Measurements from ENCODE around the gene SLX9. TPM values are rescaled to one million over a fixed set of nuclear protein-coding genes. Genes with fewer than 3 reads are reported as not detected.

The SLX9 gene
- total and polyA plus RNA-seq, 2 donors (not counting 3 experiments of a cell fraction or from before 2014, with no cell fraction given): 27.0 to 50.6 TPM

- DNase-seq (ENCODE audit: low read depth, low spot score): no peak
- Histone ChIP-seq H3K36me3 (ENCODE audit: control insufficient read depth in 2 of 2, extremely low read depth in 1 of 2, insufficient read depth in 2 of 2, low read length in 2 of 2) (no peaks in the 10 kb centered on the region), H3K9ac (replicated peaks; ENCODE audit: extremely low read depth, insufficient read depth, low read length) (no peak overlapping the region), H3K4me1 (ENCODE audit: control insufficient read depth, extremely low read depth, insufficient read depth, low read length) (peaks cover 17% of the 10 kb centered on the region), H3K79me2 (ENCODE audit: control insufficient read depth, insufficient read depth, low read length) (no peaks in the 10 kb centered on the region), H3K27me3 (ENCODE audit: control insufficient read depth in 2 of 2, insufficient read depth in 2 of 2, low read length in 2 of 2) (no peaks in the 10 kb centered on the region), H3K4me3 (replicated peaks in 1 of 3; ENCODE audit: insufficient read depth in 1 of 3, low read depth in 1 of 3, low read length in 3 of 3) (no peak overlapping the region), H3K4me2 (ENCODE audit: insufficient read depth, low read length) (no peak overlapping the region), H3K27ac (ENCODE audit: insufficient read depth, low read depth, low read length) (no peak overlapping the region), H4K20me1 (replicated peaks; ENCODE audit: control insufficient read depth, extremely low read depth, insufficient read depth, low read length) (no peaks in the 10 kb centered on the region), H2AFZ (ENCODE audit: low read depth, low read length) (no peak overlapping the region), H3K9me3 (replicated peaks; ENCODE audit: control insufficient read depth, insufficient read depth, low read length) (no peaks in the 10 kb centered on the region), H3K9me1 (replicated peaks; ENCODE audit: control insufficient read depth, extremely low read depth, insufficient read depth, low read length) (no peaks in the 10 kb centered on the region)
- POLR2A ChIA-PET: no interaction called here
- dilution Hi-C loops (cut with MboI; ENCODE audit: extremely low pct_ligation_motif_present, low sequenced_read_pairs) (no loop called here), intact Hi-C loops (cut with micrococcal nuclease) (no loop called here)
- CTCF ChIA-PET: interaction anchor here (1.0 to 1.3 kb wide), 3 partner anchors 10 to 126 kb away, joined by 3 to 5 read pairs (median 4); no protein-coding TSS in a partner anchor
- no peak for TF ChIP-seq MAX (IDR thresholded peaks at IDR 0.05; ENCODE audit: insufficient read depth, insufficient read length)
- TF ChIP-seq EZH2 (IDR thresholded peaks at IDR 0.05; ENCODE audit: borderline replicate concordance, low read depth, low read length, severe bottlenecking): no peak
- no peak for TF ChIP-seq JUN (IDR thresholded peaks at IDR 0.05; ENCODE audit: borderline replicate concordance, insufficient read depth, insufficient read length, low read depth)
- TF ChIP-seq GATA2 (IDR thresholded peaks at IDR 0.05; ENCODE audit: insufficient read depth, insufficient read length, low read depth, low read length): no peak
- no peak for TF ChIP-seq MYC (IDR thresholded peaks at IDR 0.05; ENCODE audit: low read depth, low read length)
- TF ChIP-seq POLR2A (IDR thresholded peaks at IDR 0.05; ENCODE audit: low read depth, low read length): no peak
- TF ChIP-seq POLR2AphosphoS5 (IDR thresholded peaks at IDR 0.05; ENCODE audit: insufficient read depth, low read depth, low read length): no peak
- no peak for TF ChIP-seq FOS (IDR thresholded peaks at IDR 0.05; ENCODE audit: borderline replicate concordance, insufficient read depth, low read length)
- FAIRE-seq: no peak
- no TSS peak for BruUV-seq (replicated peaks)
Observed at GRCh38 chr21:45002381-45003204, 62.8 kb downstream of the SLX9 start.

Measured in endothelial cell of umbilical vein (primary cell).